K562 treated with DMSO at 1 percent for 12 hours (cell line): Measurements from ENCODE around the gene WNT10A. TPM values are rescaled to one million over a fixed set of nuclear protein-coding genes. Genes with fewer than 3 reads are reported as not detected.

Experiments used
- total RNA-seq: library from RNA; unstranded; fragments of 300-600 nt; gene quantifications from 2 replicates; pipeline ENCODE4 v1.2.3, GENCODE V29; 2022; ENCODE audit not compliant: insufficient read depth

Gene WNT10A
- total RNA-seq = not detected in 2 replicates

DNA sequence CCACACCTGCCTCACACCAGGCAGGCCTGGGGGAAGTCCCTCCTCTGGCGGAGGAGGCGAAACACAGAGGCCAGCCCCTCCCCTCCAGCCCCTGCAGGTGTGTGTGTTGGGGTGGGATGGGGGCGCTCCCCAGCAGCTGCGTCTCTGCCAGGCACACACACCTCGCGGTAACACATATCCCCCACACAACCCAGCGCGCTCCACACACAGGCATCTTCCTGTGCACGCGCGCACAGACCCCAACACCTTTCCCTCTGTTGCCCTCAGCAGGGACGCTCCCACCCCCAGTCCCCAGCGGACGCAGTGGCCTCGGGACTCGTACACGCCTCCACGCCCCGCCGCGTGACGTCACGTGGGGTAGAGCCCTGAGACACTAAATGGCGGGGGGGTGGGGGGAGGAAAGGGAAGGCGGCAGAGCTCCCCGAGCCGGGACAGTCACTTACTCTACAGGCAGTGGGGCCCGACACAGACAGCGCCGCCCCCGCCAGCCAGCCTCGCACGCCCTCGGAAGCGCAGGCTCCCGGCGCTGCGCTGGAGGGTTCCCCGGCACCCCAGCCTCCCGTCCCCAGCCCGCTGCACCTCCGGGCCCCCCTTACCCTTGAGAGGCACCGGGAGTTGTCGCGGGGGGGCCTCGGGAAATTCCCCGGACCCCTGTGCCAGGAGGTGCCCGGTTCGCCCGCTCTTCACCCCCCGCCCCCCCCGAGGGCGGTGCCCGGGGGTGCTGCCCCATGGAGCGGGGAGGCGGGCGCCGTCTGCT lies at the start of gene WNT10A:
TSS of gene WNT10A (plus strand) at position 751 of the 757 bp plus-strand sequence. CDS start 144 bp downstream, outside the sequence.

DNA sequence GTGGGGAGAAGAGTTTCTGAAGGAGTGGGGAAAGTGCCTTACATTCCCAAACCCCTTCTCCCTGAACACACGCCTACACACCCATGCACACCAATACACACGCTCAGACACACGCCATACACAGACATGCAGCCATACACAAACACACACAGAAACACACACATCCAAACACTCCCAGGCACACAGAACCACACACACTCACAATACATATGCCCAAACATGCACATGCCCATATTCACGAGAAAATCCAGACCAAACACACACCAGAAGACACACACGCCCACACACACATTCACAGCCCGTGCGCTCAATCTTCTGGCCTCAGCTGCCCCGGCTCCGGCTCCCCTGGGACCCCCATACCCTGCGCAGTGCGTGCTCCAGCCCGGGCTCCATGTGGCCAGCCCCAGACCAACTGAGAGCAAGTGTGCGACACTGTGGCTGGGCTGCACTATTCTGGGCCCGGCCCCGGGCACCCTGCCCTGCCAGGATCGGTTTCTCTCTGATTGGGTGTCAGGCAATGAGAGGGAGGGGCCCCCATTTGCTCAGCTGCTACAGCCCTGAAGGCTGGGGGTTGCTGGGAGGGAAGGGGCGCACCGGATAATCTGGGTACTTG lies 49.2 kb upstream of the WNT10A start, which contains the start of gene PRKAG3:
TSS of gene PRKAG3 (minus strand) at position 426 of the 613 bp plus-strand sequence.

DNA sequence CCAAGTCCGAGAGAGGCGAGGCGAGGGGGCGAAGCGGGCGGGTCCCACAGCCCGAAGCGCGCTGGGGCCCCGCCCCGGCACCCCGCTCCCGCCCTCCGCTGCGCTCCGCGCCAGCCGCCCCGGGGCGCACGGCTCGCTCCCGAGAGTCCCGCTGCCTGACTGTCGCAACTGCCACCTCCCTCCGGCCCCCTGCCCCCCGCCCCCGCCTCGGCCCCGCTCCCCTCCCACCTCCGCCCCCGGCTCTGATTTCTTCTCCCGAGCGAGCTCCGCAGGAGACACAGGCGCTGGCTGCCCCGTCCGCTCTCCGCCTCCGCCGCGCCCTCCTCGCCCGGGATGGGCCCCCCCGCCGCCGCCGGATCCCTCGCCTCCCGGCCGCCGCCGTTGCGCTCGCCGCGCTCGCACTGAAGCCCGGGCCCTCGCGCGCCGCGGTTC lies 21.1 kb upstream of the WNT10A start, which contains the start of gene WNT6:
TSS of gene WNT6 (plus strand) at position 250 of the 432 bp plus-strand sequence. CDS start 233 bp downstream, outside the sequence.

Other genes starting within 250 kb of the WNT10A start
- gene ZNF142, start 221.2 kb upstream of the WNT10A start, total RNA-seq = 2.5 and 14.3 TPM in 2 replicates
- gene BCS1L, start 221.2 kb upstream of the WNT10A start, total RNA-seq = 23.2 TPM in 2 replicates
- 22.6 and 38.6 TPM in 2 replicates for gene RNF25, start 208.8 kb upstream of the WNT10A start, total RNA-seq
- 4.2 and 6.8 TPM in 2 replicates for gene STK36, start 208.8 kb upstream of the WNT10A start, total RNA-seq
- 28.0 and 54.8 TPM in 2 replicates for gene TTLL4, start 170.0 kb upstream of the WNT10A start, total RNA-seq
- not detected in 2 replicates for gene CYP27A1, start 98.7 kb upstream of the WNT10A start, total RNA-seq
- not detected in 2 replicates for gene PRKAG3, start 49.0 kb upstream of the WNT10A start, total RNA-seq
- not detected in 2 replicates for gene WNT6, start 21.0 kb upstream of the WNT10A start, total RNA-seq
- not detected in 2 replicates for gene CDK5R2, start 78.8 kb downstream of the WNT10A start, total RNA-seq
- 0.60 TPM in 1 of 2 replicates, not detected in the other for gene FEV, start 104.3 kb downstream of the WNT10A start, total RNA-seq
- not detected in 2 replicates for gene CRYBA2, start 112.6 kb downstream of the WNT10A start, total RNA-seq
- gene CFAP65, start 160.7 kb downstream of the WNT10A start, total RNA-seq = not detected in 2 replicates
- gene IHH, start 180.1 kb downstream of the WNT10A start, total RNA-seq = not detected in 2 replicates